Measurements from ENCODE around the gene ADRA2B.

The ADRA2B gene

GRCh38 chr2:96103187-96103601, 13.2 kb downstream of the ADRA2B start:
- no peak for DNase-seq

- DNase-seq: no peak
Observed at GRCh38 chr2:96102596-96103186, 13.7 kb downstream of the ADRA2B start.

GRCh38 chr2:96100893-96101304, 15.5 kb downstream of the ADRA2B start:
- no peak for DNase-seq

GRCh38 chr2:96099861-96100798, 16.2 kb downstream of the ADRA2B start:
- no peak for DNase-seq

- DNase-seq: no peak
Observed at GRCh38 chr2:96098900-96099590, 17.3 kb downstream of the ADRA2B start.

GRCh38 chr2:96097951-96098823, 18.2 kb downstream of the ADRA2B start:
- no peak for DNase-seq

GRCh38 chr2:96097441-96097840, 18.9 kb downstream of the ADRA2B start:
- DNase-seq: no peak

GRCh38 chr2:96095116-96095636, 21.2 kb downstream of the ADRA2B start:
- DNase-seq: no peak

- DNase-seq: no peak
Observed at GRCh38 chr2:96093528-96093927, 22.8 kb downstream of the ADRA2B start.

- DNase-seq: no peak
Observed at GRCh38 chr2:96092951-96093350, 23.4 kb downstream of the ADRA2B start.

- no peak for DNase-seq
Observed at GRCh38 chr2:96092573-96092877, 23.8 kb downstream of the ADRA2B start.

- no peak for DNase-seq
Observed at GRCh38 chr2:96091711-96092572, 24.4 kb downstream of the ADRA2B start.

GRCh38 chr2:96091141-96091710, 25.1 kb downstream of the ADRA2B start:
- DNase-seq: no peak

- DNase-seq: no peak
Observed at GRCh38 chr2:96090196-96090926, 26.0 kb downstream of the ADRA2B start.

GRCh38 chr2:96089356-96090195, 26.8 kb downstream of the ADRA2B start:
- no peak for DNase-seq

GRCh38 chr2:96088340-96089335, 27.7 kb downstream of the ADRA2B start:
- no peak for DNase-seq

GRCh38 chr2:96087130-96087529, 29.2 kb downstream of the ADRA2B start:
- DNase-seq: no peak

Measured in activated CD4-positive, alpha-beta T cell treated with anti-CD3 and anti-CD28 coated beads for 4 hours (primary cell).